Esophagus muscularis mucosa (tissue), 4 donors: ENCODE data around the gene ALG12.

Source experiments
- EP300 ChIP-seq: sonication (generic); formaldehyde crosslinking; IDR thresholded peaks from one replicate; pipeline ENCODE4 v1.6.1; 2017; ENCODE audit warnings: antibody characterized with exemption
- POLR2A ChIP-seq: fragments of 450-650 bp; IDR thresholded peaks from one replicate; pipeline ENCODE4 v1.6.1; 2017; ENCODE audit warnings: antibody characterized with exemption, moderate library complexity, mild to moderate bottlenecking, low read depth
- POLR2AphosphoS5 ChIP-seq, 2 donors: sonication (generic); formaldehyde crosslinking; IDR thresholded peaks; one replicate each; pipeline ENCODE4 v1.6.1; 2017; ENCODE audit warnings: antibody characterized with exemption in 2 of 2
- TF ChIP-seq, protein P1 (sequence below), 3 experiments: fragments of 200-600 bp in 2 of 3; fragments of 450-650 bp in 1 of 3; sonication (generic) in 2 of 3; IDR thresholded peaks; one replicate each; pipeline ENCODE4 v1.5.1; 2017 to 2019; ENCODE audit warnings: antibody characterized with exemption in 3 of 3, mild to moderate bottlenecking in 2 of 3, moderate library complexity in 1 of 3

DNA sequence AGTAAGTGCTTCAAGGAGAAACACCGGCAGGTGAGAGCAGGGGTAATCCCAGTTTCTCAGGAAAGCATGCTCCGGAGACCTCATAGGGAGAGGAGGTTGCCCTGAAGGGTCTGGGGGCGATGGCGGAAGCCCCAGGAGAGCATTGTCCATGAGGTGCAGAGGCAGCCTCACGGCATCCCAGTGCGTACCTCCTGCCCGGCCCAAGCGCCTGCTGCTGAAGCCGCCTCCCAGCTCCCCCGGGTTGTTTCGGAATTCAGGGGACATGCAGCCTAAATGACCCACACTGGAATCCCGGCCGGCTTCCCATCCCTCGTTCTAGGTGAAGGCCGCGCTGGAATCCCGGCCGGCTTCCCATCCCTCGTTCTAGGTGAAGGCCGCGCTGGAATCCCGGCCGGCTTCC lies 61.9 kb downstream of the ALG12 start:
- no peak for TF ChIP-seq POLR2AphosphoS5 (IDR thresholded peaks at IDR 0.05)
- TF ChIP-seq, protein P1, sequence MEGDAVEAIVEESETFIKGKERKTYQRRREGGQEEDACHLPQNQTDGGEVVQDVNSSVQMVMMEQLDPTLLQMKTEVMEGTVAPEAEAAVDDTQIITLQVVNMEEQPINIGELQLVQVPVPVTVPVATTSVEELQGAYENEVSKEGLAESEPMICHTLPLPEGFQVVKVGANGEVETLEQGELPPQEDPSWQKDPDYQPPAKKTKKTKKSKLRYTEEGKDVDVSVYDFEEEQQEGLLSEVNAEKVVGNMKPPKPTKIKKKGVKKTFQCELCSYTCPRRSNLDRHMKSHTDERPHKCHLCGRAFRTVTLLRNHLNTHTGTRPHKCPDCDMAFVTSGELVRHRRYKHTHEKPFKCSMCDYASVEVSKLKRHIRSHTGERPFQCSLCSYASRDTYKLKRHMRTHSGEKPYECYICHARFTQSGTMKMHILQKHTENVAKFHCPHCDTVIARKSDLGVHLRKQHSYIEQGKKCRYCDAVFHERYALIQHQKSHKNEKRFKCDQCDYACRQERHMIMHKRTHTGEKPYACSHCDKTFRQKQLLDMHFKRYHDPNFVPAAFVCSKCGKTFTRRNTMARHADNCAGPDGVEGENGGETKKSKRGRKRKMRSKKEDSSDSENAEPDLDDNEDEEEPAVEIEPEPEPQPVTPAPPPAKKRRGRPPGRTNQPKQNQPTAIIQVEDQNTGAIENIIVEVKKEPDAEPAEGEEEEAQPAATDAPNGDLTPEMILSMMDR (IDR thresholded peaks at IDR 0.05) = no peak
- TF ChIP-seq POLR2A = no peak
- TF ChIP-seq EP300 = no peak
